SW480 (cell line): Measurements from ENCODE around the gene FOXN3.
"Not testable (repeated sequence)": the region's sequence is repeated elsewhere in the genome, so short reads cannot be mapped to it uniquely, and the experiment has no call there.

Experiments used
- DNase-seq: peaks from one replicate; pipeline ENCODE4 v3.0.0-alpha.2; 2016; ENCODE audit warnings: low spot score

Gene FOXN3

DNA sequence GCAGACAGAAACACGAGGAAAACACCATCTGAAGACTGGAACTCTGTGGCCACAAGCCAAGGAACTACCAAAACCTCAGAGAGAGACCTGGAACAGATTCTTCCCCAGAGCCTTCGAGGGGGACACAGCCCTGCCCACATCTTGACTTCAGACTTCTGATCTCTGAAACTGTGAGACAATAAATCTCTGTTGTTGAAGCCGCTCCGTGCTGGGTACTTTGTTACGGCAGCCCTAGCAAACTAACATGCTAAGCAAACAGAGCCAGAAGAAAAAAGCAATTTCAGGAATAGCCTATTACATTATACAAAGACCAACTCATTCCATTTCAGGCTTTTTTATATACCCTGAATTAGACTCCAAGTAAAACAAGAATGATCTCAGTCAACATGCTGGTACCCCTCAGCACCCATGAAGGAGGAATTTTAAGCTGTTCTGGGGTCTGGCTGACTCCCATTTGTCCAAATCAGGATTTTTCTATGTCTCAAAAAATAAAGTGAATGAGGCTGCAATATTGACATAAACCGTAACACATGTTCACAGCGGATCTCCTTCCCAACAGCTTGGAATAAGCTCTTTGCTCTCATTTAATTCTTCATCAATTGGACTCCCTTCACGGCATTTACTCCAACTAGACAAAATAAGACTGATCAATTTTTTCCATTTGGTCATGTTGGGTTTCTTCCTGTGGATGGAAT, 190.1 kb downstream of the FOXN3 start:
- no peak for DNase-seq

DNA sequence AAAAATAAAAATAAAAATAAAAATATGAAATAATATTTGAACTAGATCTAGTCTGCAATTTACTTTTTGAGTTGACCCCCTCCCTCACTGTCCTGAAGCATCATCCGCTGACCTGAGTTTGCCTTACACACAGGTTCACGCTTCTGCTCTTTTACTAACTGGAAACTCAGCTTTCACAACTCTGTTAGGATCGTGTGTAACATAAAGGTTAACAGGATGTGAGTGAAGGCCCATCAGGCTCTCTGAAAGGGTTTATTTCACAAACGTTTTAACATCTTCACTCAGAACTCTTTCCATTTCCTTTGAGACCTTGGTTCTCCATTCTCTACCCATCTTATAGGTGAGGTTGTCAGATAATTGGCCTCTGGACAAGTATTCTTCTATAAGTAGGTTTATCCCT, 191.4 kb downstream of the FOXN3 start:
- no peak for DNase-seq

DNA sequence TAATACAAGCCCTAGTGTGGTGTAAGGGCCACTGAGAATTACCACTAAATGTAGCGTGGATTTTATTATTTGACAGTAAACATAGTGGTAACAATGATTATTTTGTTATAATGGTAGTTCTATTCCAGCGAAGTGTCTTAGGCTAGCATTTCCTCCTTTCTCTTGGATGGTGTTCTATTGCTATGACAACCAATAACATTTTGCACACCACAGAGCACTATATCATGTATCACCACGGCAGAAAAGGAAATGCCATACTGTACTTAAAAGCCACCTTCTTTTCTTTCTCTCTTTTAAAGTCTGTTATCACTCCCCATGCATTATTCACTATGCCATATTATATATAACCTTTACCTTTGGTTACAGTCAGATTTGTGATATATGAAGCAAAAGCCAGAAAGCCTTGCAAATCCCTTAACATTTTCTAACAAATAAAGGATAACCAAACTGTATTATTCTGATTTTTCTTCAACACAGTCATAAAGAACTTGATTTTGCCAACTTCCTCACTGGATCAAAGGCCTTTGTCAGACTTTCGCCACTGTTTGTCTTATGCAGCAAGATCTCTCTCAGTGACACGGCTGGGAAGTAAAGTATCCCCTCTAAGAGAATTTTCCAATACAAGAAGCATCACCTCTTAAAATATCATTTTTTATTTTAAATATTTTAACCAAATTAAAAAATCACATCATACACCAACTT, 195.8 kb downstream of the FOXN3 start:
- no peak for DNase-seq

DNA sequence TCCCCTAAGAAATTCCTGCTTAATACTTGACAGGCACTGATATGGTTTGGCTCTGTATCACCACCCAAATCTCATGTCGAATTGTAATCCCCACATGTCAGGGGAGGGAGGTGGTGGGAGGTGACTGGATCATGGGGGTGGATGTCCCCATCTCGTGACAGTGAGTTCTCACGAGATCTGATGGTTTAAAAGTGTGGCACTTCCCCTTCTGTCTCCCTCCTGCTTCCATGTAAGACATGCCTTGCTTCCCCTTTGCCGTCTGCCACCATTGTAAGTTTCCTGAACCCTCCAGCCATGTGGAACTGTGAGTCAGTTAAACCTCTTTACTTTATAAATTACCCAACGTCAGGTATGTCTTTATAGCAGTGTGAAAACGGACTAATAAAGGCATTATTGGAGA, 198.0 kb downstream of the FOXN3 start:
- DNase-seq = no peak

DNA sequence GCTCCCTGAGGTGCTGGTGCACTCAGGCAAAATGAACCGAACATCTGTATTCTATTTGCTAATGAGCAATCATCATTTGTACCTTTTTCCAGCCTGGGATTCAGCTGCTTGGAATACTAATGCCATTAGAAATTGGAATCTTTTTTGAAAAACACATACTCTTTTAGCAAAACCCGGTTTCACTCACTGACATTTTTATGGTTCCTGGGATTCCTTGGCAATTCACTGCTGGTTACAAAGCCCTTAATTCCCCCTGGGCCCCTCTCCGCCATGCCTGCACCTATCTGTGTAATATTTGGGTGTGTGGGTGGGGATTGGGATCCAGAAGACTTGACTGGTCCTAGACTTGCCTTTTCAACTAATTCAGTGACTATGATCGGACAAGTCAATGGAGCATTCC, 199.1 kb downstream of the FOXN3 start:
- DNase-seq = no peak

DNA sequence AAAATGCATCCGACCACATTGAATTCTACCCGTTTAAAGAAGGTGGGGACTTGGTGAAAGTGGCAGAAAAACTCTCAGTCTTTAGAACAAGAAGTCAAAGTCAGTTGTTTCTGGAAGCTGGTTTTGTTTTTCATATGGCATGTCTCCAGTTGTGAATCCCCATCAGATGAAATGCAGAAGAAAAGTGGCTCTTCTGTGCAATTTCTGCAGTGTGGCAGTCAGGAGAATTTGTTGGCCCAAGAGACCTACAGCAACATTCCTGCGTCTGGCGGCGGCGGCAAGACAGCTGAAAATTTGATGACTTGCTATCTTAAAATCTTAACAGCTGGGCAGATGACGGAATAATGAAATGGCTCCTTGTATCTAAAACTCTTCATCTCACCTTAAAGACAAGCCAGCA, 201.5 kb downstream of the FOXN3 start:
- no peak for DNase-seq

DNA sequence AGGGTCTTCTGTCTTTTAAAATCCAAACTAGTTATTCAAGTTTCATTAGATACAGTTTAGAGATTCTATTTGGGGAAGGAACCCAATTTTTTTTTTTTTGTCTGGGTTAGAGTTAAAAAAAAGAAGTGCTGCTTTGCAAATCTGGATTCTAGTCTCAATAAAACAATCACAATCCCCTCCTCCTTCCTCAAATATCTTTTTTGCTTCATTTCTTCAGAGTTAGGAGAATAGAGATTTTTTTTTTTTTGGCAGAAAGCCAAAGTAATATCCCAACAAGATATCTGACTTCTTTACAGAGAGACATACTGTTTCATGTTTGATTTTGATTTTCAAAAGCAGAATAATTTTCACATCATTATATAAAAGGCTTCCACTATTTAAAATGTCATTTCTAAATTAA, 201.9 kb downstream of the FOXN3 start:
- no peak for DNase-seq

DNA sequence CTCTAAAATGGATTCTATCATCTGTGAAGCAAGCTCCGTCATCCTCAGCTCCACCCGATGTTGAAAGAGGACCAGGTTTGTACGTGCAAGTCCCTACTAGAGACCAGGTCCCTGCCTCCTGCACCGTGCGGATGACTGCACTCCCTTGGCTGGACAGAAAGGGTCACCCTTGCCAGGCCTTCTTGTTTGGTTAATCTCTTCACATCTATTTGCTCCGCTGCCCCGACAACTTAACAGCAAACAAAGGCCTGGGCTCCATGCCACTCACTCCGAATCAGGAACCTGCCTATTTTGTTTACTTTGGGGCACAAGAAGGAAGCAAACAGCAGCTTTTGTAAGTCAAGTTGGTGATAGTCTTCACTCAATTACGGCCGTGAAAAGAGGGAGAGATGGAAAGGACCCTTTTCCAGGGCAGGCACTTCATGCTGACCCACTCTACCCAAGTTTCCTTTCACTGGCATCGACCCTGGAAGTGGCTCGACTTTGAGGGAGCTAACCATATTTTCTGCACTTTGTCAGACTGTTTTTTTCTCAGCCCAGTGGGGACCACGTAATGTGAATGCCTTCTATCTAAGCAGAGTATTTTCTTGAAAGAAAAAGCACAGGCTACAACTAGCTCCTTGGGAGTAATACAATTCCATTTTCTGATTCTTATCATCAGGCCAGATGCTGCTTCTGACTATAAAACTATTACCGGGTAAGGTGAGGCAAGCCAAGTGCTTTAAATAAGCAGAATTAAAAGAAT, 202.6 kb downstream of the FOXN3 start:
- DNase-seq = no peak

DNA sequence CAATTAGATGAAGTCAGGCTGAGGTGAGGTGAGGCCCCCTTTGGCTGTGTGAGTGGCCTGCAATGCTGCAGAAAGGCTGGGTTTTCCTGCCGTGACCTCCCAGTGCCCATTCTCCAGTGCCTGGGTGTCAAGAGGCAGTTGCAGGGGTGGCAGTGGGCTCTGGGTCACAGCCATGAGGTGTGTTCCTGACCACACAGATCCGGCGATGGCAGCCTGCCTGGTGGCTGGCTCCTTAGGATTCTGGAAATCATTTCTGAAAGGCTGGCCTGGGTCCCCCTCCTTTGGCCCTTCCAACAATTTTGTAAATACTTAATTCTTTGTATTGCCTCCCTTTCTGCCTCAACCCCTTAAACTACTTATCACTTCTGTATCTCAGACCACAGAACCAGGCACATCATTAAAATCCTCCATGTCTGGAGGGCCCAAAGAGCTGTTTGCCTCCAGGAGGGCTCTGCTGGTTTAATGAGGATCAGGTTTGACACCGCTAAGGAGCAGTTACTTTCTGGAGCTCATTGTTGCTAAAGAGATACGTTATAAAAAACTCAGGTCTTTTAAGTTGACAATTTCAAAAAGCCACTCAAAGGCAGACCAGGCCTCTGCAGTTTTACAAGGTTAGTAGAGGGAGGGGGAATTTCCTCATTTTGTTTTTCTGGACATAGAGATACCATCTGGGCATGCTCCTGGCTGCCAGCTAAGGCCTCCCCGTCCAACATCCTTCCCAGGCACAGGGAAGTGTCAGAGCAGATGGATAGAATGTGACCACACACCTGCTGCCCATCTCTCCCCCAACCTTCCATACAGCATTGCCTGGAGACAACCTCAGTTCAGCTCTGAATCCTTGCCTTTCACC, 204.4 kb downstream of the FOXN3 start:
- DNase-seq = no peak

DNA sequence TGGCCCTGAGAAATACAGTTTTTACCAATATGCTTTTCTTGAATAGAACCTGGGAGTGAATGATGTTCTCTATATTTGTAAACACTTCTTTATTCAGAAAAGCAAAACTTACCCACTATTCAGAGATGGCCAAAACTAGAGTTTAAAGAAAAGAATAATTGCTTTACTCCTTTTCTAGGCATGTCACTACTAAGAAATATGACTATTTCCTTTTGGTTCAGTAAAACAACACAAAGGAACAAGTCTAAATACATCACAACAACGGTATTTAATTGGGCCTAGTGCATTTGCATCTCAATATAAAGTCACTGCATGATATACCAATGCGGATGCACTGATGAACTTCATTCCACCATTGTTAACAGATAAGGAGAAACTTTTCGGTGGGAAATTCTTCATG, 207.5 kb downstream of the FOXN3 start:
- no peak for DNase-seq

DNA sequence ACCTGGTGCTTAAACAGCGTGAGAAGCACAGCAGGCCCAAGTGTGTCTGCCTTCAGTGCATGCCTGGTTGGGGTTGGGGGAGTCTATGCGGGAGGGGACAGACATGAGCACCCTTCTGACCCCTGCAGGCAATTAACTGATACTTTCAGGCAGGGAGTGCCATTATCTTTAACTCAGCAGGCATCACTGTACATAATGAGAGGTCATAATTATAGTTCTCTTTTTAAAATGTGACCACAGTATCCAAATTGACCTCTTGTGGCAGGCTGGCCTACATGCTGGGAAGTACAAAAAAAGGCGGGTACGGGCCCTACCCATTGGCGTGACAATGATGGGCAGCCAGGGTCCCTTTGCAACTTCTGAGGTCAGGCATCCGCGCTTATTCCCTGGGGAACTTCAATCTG, 209.1 kb downstream of the FOXN3 start:
- DNase-seq = peak; percentile 8

DNA sequence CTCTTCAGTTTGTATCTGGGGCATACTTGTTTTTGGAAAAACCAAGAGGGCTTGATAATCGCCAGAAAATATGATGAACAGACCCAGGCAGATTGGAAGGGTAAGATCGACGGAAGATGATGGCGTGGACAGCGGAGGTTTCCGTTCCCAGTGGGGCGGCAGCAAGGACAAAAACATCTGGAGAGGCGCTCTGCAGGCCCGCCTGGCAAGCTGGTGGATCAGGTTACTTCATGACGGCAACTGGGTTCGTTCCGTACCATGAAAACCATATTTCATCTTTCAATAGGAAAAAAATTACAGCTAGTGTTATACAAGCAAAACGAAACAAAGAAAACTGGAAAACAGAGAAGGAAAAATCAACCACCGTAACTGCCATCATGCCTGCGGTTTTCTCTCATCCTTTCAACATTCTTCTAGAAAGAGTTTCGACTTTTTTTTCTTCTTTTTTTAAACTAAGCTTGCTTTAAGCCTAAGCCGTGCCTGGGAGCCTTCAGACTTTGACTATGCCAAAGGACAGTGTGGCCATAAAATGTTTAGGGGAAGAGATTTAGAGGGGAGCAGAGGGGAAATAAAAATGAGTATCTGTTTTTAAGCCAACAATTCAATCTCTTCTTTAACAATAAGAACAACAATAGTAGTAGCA, 210.5 kb downstream of the FOXN3 start:
- no peak for DNase-seq

DNA sequence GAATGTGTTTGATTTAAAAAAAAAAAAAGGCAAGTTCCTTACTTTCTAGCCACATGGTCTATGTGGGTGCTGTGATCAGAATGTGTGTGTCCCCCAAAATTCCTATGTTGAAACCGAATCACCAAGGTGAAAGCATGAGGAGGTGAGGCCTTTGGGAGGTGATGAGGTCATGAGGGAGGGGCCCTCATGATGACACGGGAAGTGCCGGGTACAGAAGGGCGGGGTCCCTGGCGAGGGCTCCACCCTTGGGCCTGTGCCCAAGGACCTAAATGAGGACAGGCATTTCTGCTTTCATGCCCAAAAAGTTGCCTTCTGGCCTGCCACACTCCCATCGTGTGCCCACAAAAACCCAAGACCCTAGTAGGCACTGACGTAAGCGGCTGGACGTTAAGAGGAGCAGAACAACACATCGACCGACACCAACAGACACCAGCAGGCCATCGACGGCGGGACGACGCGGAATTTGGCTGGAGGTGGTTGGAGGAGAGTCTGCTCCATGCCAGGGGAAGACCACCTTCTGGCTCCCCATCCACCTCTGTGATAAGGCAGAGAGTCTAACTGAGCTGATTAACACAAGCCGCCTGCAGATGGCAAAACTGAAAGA, 211.8 kb downstream of the FOXN3 start:
- DNase-seq = no peak

DNA sequence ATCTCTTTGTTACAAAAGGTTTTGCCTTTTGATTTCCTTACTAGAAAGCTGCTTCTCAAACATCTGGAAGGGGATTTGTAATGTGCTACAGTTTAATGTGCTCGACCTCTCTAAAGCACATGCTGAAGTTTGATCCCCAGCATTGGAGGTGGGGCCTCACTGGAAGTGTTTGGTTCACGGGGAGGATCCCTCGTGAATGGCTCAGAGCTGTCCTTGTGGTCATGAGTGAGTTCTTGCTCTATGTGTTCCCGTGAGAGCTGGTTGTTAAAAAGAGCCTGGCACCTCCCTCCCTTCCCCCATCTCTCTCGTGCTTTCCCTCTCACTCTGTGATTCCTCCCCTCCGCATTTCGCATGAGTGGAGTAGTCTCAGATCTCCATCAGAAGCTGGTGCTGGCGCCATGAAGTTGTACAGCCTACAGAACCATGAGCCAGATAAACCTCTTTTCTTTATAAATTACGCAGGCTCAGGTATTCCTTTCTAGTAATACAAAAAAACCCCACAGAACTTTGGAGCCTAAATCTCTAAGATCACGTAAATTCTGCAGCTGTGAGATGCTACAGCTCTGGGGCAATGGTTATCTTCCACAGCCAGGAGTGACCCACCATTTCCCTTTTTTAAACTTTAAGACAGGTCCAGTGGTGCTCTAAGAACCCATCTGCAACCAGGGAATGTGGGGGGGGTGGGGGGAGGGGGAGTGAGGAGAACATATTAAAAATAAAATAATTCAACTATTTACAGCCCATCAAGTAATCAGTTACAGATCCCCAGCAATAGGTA, 214.4 kb downstream of the FOXN3 start:
- no peak for DNase-seq

DNA sequence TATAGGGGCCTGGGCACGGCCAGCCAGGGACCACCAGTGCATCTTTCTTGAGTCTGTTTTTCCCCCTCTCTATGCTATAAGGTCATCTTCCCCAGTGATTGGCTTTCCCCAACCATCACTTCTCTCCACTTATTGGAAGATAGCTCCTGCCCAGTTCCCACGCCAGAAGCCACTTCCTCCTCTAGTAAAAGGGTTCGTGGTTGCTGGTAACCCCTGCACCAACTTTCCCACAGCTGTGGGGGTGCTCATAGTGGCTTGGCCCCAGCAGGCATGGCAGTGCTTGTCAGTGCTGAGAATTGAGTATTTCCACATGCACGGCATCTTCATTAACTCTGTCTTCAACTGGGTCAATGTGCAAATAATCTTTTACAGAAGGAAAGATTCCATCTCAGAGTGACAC, 215.4 kb downstream of the FOXN3 start:
- no peak for DNase-seq

DNA sequence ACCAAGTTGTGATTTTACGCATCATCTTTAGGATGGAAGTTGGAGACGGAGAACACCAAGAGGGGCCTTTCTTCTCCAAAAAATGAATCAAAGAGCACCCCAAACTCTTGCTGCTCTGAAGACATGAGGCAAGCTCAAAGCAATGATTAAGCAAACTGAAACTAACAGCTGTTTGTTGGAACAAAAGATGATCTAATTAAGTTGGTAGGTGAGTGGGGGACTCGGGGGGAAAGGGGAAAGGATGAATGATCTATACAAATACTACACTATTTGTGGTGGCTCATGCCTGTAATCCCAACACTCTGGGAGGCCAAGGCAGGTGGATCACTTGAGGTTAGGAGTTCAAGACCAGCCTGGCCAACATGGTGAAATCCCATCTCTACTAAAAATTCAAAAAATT, 217.7 kb downstream of the FOXN3 start:
- not testable (repeated sequence) for DNase-seq

DNA sequence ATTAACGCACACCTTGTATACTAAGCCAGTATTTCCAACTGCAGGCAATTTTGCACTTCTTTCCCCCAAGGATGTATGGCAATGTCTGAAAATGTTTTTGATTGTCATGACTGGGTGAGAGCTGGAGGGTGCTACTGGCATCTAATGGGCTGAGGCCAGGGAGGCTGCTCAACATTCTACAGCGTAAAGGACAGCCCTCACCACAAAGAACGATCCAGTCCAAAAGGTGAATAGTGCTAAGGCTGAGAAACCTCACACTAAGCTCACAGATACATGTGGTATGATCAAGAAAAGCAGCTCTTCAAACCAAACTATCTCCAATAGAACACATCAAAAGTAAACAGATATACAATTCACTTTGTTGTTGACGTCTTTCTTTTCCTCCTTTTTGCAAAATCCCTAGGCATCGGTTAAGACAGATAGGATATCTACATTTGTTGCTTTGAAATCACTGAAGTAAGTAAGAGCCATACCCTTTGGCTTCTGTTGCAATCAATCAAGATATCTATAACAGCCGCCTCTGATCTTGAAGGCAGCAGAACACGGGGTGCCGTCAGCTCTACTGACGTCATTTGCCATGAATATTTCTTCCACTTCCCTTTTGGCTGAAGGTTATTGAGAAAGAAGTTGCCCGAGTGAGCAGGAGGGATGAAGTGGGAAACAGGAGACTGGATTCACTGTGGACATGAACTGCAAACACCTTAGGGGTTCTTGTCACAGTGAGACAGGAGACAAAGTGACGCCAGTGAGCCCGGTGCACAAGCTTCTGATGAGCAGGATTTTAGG, 218.3 kb downstream of the FOXN3 start:
- no peak for DNase-seq

DNA sequence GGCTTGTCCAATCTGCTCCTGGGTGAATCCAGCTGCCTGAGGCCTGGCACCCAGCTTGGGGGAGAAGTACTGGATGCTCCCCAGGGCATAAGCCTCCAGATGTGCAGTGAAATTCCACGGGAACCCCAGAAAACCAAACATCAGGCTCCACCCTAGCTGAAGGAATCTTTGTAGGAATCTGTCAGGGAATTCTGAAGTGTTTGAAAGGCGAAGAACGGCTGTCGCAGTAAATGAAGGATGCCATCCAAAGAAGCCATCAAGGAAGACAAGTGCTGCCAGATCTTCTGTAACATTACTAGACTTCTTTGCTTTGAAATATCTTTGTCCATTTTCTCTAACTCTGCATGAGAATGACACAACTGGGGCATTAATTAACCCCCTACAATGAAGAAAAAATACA, 219.4 kb downstream of the FOXN3 start:
- DNase-seq = no peak

DNA sequence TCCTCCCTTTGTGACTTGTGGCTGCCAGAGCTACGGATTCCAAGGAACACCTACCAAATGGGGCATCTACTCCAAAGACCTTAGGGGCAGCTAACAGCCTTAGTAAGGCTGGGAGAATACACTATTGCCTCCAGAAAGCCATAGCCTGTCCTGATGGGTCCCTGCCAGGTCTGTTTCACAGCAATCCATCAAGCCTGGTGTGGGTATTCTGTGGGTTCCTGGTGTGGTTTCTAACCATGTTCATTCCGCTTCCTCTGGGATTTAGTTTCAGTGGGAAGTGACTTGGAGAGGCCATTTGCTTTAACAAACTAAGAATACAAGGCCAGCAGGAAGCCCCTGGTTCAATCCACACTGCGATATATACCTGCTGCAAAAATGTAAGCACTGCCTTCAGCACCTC, 220.5 kb downstream of the FOXN3 start:
- DNase-seq = no peak

DNA sequence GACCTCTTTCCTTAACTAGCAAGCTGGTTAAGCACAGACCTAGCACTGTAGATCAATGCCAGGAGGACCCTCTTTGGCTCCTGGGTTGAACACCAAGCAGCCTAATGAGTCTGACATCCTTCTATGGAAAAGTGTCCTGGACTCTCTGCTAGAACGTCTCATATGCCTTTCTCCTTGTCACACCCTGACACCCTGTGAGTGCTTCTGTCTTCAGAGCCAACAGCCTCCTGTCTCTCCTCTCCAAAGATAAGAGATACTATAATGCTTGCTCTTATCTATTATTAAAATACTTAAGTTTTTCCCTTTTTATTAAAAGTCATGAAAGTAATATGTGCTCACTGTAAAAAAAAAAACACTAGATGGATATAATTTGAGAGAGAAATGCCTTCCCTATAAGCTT, 222.7 kb downstream of the FOXN3 start:
- no peak for DNase-seq
